ENCODE data around the gene ONECUT3. TPM values are rescaled to one million over a fixed set of nuclear protein-coding genes. Genes with fewer than 3 reads are reported as not detected.

The ONECUT3 gene
- total and polyA plus RNA-seq, 11 donors: not detected

DNA sequence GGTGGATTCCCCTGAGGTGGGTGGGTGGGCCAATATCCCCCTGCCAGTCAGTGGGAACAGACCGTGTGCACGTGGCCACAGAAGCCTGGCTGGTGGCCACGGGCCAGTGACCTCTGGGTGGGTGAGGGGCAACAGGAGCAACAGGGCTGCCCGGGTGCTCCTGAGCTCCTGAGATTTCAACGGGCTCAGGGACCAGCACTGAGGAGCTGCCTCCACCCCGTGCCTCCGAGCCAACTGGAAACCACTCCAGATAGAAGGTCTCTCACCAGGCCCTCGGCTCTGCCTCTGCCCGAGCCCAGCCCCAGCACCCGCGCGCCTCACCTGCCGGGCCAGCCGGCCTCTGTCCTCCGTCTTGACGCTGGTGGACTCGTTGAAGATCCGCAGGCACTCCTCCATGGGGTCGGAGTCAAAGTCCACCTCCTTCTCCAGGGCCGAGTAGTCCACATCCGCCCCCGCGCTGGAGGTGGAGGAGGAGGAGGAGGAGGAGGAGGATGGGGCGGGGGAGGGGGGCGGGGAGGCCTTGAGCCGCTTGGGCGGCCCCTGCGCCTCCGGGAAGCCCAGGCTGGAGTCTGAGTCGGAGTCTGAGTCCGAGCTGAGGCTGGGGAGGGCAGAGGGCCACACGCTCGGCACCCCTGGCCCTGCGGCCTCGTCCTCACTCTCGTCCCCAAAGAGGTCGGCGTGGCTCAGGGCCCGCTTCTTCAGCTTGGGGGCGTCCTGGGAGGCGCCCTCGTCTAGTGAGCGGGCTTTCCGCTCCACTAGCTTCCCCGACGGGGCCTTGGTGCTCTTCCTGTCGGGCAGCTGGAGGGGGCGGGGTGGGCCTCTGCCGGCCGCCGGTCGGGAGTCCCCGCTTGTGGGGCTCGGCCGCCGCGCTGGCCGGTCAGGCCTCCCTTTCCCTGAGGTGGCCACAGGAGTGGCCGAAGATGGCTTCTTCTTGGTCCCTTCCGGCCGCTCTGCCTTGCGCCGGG, 73.5 kb downstream of the ONECUT3 start:
- H3K4me1 ChIP-seq: peaks cover 0 to 14% (median 4%) of the 10 kb centered on the region in 12 donors
- intact Hi-C loops (cut with DNase I): loop anchor here in 4 of 10 donors (5.0 to 10.0 kb wide), 4 partner anchors 40 to 282 kb away; no protein-coding TSS in a partner anchor
- no peaks in the 10 kb centered on the region for H3K9me3 ChIP-seq
- WGBS, 4 donors: 69 to 73% (median 71%) methylated on average over 38 to 63 of the region's 63 CpGs
- no peak overlapping the region for H3K4me3 ChIP-seq
- TF ChIP-seq POLR2A (IDR thresholded peaks at IDR 0.05): no peak
- TF ChIP-seq, protein P1, sequence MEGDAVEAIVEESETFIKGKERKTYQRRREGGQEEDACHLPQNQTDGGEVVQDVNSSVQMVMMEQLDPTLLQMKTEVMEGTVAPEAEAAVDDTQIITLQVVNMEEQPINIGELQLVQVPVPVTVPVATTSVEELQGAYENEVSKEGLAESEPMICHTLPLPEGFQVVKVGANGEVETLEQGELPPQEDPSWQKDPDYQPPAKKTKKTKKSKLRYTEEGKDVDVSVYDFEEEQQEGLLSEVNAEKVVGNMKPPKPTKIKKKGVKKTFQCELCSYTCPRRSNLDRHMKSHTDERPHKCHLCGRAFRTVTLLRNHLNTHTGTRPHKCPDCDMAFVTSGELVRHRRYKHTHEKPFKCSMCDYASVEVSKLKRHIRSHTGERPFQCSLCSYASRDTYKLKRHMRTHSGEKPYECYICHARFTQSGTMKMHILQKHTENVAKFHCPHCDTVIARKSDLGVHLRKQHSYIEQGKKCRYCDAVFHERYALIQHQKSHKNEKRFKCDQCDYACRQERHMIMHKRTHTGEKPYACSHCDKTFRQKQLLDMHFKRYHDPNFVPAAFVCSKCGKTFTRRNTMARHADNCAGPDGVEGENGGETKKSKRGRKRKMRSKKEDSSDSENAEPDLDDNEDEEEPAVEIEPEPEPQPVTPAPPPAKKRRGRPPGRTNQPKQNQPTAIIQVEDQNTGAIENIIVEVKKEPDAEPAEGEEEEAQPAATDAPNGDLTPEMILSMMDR (IDR thresholded peaks at IDR 0.05): no peak
- peaks cover 0 to 73% (median 50%) of the 10 kb centered on the region in 9 donors for H3K36me3 ChIP-seq
- ATAC-seq: peak in 1 of 4 donors; percentile 2
- DNase-seq: no peak
- no peaks in the 10 kb centered on the region for H3K27me3 ChIP-seq
- H3K27ac ChIP-seq: no peak overlapping the region

DNA sequence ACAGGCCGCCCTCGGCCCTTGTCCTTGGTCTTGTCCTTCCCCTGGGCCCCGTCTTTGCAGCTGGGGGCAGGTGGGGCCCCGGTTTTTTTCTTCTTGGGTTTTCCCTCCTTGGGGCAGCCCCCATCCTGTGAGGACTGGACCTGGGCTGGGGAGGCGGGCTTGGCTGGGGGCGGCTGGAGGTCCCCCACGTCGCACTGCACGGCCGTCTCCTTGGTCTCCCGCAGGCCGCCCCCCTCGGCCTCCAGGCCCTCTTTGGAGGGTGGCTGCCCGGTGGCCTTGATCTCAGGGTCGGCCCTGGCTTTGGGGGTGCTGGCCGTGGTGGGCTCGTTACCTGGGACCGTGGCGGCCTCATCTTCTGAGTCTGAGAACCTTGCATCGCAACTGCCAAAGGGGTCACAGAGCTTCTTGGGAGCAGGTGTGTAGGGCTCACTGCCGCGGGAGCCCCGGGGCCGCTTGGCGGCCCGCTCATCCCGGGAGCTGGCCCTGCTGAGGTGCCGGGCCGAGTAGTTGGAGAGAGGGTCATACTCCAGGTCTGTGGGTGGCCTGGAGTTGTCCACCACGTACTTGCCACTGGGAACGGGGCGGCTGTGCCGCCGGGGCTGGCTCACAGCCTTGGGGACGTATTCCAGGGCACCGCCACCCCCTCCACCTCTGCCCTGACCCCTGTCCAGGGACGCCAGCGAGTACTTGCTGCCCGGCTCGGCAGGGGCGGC, 74.4 kb downstream of the ONECUT3 start:
- Histone ChIP-seq H3K27ac (no peak overlapping the region), H3K4me3 (no peak overlapping the region), H3K27me3 (no peaks in the 10 kb centered on the region), H3K36me3 (peaks cover 0 to 64% (median 41%) of the 10 kb centered on the region in 9 donors), H3K4me1 (peaks cover 0 to 14% (median 4%) of the 10 kb centered on the region in 12 donors), H3K9me3 (no peaks in the 10 kb centered on the region)
- intact Hi-C loops (cut with DNase I): loop anchor here in 4 of 10 donors (5.0 to 10.0 kb wide), 4 partner anchors 40 to 283 kb away; no protein-coding TSS in a partner anchor
- ATAC-seq (peak in 1 of 4 donors; percentile 5), DNase-seq (no peak)
- WGBS, 4 donors: 88 to 95% (median 93%) methylated on average over 29 to 41 of the region's 41 CpGs
- TF ChIP-seq, protein P1 (IDR thresholded peaks at IDR 0.05): no peak
- no peak for TF ChIP-seq POLR2A (IDR thresholded peaks at IDR 0.05)

DNA sequence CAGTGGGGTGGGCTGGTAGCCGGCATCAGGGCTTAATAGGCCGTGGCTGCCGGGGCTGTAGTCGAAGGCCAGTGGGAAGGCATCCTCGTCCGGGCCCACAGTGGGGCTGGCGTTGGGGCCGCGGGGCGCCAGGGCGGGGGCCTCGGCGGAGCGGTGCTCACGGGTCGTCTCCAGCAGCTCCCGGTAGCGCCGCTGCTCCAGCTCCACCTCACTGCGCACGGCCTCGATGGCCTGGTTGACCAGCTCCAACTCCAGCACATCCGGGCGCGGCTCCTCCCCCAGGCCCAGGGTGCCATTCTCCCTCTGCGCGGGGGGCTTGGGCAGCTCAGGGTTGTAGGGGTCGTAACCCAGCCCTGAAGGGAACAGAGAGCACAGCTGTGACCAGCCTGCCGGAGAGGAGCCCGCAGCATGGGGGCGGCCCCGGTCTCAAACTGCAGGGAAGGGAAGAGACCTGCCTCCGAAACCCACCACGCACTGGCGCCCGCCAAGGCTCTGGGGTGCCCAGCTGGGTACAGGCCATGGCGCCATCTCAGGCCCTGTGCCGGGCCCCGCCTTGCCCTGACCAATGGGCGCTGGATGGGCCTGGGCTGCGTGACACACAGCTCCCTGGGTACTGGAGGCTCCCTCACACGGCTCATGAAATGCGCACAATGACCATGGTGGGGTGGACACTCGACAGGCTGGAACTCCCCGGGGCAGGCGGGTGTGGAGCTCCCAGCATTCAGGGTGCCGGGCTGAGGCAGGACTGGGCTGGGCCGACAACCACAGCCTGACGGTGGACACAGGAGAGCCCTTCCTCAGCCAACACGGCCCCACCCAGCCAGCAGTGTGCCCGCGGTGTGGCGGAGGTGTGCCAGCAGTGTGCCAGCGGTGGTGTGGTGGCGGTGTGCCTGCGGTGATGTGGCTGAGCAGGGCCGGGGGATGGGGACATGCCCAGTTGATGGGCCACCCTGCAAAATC, 75.3 kb downstream of the ONECUT3 start:
- H3K27me3 ChIP-seq: no peaks in the 10 kb centered on the region
- DNase-seq: no peak
- no peak overlapping the region for H3K4me3 ChIP-seq
- peak overlapping the region in 1 of 12 donors; percentile 8 for H3K27ac ChIP-seq
- ATAC-seq: no peak
- peaks cover 0 to 17% (median 5%) of the 10 kb centered on the region in 12 donors for H3K4me1 ChIP-seq
- peaks cover 0 to 56% (median 34%) of the 10 kb centered on the region in 9 donors for H3K36me3 ChIP-seq
- intact Hi-C loops (cut with DNase I): loop anchor here in 4 of 10 donors (5.0 to 10.0 kb wide), 4 partner anchors 41 to 284 kb away; no protein-coding TSS in a partner anchor
- H3K9me3 ChIP-seq: no peaks in the 10 kb centered on the region
- 90 to 98% (median 94%) methylated on average over 26 to 57 of the region's 57 CpGs for WGBS, 4 donors
- TF ChIP-seq POLR2A (IDR thresholded peaks at IDR 0.05): no peak
- TF ChIP-seq, protein P1 (IDR thresholded peaks at IDR 0.05): no peak

Measured in heart left ventricle (tissue), 16 donors.